GM18502 (cell line): ENCODE data around the gene ACO1.

Experiments
- ATAC-seq: cut with Tn5 transposase; IDR thresholded peaks from one replicate; pipeline ENCODE4 v1.9.1; 2021; ENCODE audit warnings: mild to moderate bottlenecking; ENCODE audit not compliant: unreplicated experiment, poor library complexity

Gene ACO1

DNA sequence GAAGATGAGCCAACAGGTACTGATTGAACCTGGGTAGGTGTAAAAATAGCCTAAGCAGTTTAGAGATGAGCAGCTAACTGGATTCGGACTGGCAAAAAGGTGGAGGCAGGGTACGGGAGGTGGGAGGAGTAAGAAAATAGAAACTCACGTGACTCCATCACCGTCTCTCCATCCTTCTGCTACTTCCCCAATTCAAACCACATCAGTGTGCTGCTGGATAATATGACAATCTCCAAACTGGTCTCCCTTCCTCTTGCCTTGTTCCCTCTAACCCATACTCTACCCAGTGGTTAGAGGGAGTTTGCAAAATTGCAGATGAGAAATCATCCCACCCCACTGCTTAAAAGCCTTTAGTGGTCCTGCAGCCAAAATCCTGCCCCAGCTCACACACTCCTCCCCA lies 98.9 kb downstream of the ACO1 start:
- ATAC-seq: no peak

DNA sequence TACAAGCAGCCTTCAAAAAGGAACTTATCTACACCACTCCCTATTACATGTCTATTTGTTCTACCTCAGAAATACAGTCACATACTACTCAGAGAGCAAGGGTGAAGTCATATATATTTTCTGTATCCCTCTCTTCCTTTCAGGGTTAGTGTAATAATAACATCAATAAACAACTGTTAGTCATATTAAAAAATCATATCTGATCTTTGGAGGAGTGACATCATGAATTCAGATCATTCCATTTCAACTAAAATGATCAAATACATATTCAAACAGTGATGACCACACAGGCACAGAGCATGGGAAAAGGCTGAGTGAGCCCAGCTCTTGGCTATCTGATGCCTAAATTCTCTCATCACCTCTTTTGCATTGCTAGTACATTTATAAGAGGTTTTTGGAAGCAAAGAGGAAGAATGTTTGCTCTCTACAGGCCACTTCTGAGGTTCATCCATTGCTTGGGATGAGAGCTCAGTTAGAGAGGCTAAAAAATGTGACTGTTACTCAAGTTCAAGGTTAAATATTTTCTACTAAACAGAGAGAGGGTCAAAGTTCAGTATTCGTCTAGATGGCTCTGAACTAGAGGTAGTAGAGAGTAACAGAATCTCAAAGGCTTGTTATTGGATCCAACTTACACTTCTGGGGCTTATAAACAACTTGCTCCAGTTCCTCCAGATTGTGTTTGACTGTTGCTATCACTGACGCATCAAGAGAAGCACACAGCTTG lies 102.6 kb downstream of the ACO1 start:
- no peak for ATAC-seq

DNA sequence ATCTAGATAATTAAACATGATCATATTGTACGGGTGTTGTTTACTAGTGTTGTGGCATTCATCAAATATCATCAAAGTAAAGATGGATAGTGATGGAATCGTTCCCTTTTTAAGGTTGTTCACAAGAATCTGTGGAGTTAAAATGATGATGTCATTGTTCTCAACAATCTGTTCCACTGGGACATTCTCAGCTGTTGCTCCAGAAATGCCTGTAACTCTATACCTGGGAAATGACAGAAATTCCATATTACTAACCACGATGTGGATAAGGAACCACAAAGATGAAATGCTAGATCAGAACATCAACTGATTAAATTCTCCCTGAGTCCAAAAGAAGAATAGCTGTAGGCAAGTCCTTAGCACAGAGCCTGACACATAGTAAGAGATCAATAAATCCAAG lies 103.5 kb downstream of the ACO1 start:
- no peak for ATAC-seq

DNA sequence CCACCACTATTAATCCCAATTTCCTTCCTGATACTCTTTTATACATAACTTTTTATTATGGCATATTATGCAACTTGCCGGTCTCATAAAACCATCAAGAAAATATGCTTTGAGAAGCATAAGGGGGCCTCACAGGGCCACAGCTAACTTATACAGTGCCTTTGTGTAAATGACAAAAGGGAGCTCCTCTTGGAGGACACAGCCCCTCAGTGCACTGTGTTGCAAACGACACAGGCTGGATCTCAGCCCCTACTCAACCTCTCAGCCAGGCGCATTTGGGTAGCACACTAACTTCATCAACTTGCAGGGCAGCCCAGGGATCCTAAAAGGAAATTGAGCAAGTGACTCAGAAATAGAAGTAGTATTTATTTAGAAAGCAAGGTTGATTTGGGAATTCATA lies 106.2 kb downstream of the ACO1 start:
- no peak for ATAC-seq

DNA sequence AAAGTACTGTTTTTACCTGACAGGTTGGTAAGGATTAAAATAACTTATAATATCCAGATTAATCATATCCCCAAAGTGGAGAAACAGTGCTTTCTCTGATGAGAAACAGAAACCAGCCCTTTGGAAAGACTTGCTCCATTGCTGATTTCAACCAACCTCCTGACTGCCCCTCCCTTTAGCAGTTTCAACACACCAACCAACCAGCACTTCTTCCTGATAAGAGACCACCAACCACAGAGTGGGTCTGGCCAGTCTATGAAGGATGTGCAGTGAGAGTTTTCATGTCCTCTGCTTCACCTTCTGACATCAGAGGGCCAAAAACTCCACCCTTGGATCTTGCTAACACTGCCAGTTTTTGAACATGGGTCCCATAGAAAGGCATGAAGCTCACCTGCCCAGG lies 113.5 kb downstream of the ACO1 start:
- no peak for ATAC-seq

DNA sequence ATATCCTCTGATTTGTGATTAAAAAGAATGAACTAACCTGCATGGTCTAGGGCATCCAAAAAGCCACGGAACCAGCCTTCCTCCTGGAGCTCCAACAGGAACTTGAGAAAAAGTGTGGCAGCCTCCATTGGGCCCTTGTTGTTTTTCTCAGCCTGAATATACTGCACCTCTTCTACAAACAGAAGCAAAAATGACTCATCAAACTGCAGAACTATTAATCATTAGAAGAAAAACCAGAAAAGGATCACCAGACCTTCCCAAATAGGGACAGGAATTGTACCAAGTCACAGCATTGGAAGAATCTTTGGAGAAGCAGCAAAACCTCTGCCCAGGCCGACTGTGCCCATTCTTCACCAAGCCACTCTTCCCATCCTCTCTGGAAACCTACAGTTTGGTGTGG lies 116.3 kb downstream of the ACO1 start:
- ATAC-seq: no peak

DNA sequence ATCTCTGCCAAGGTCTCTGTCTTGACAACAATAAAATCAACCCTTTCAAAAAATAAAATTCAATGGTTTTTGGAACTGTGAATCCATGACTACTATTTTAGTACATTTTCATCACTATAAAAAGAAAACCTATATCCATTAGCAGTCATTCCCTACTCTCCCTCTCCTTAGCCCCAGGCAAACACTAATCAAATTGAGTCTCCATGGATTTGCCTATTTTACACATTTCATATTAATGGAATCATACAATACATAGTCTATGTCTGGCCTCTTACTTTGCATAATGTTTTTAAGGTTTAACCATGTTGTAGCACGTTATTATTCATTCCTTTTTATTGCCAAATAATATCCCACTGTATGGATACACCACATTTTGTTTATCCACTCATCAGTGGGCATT lies 117.4 kb downstream of the ACO1 start:
- no peak for ATAC-seq

DNA sequence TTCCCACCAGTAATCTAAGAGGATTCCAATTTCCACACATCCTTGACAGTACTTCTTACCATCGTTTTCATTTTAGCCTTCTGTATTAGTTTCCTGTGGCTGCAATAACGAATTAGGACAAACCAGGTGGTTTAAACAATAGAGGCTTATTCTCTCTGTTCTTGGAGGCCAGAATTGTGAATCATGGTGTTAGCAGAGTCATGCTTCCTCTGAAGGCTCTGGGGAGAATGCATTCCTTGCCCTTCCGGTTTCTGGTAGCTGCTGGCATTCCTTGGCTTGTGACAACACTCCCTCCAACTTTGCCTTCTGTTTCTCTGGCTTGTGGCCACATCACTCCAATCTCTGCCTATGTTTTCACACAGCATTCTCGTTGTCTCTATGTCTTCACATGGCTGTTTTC lies 118.0 kb downstream of the ACO1 start:
- ATAC-seq: no peak

DNA sequence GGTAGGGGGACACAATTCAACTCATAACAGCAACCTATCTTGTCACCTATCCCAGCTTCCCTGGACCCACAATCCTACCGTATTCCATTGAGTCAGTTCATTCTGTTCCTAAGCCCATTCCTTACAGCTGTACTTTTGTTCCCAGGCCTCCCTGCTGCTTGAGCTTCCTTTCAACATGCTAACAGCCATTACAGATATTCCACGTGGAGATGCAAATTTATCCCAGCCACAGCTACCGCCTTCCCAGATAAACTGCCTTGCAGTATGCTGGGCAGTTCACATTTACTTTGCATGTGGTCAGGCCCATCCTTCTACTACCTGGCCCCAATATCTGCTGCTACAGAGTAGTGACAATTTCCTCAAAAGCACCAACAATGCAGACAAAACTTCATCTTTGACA lies 118.6 kb downstream of the ACO1 start:
- no peak for ATAC-seq
